Neural progenitor cell (in vitro differentiated cells): ENCODE results near the gene IGSF22. TPM values are rescaled to one million over a fixed set of nuclear protein-coding genes. Genes with fewer than 3 reads are reported as not detected.

ENCODE experiments used
- DNase-seq: peaks from one replicate; pipeline ENCODE4 v3.0.0-alpha.2; 2016; ENCODE audit warnings: low spot score
- H2AFZ ChIP-seq: fragments of 200-600 bp; sonication (generic); replicated peaks from 2 replicates; pipeline ENCODE4 v1.6.1; 2016; ENCODE audit warnings: antibody characterized with exemption
- H3F3A ChIP-seq: fragments of 200-600 bp; sonication (generic); 2 replicates; pipeline ENCODE4 v1.6.1; 2016; ENCODE audit warnings: antibody characterized with exemption, low read depth
- H3K27ac ChIP-seq: fragments of 200-600 bp; sonication (generic); 2 replicates; pipeline ENCODE4 v1.5.1; 2016; ENCODE audit warnings: mild to moderate bottlenecking
- H3K27me3 ChIP-seq: fragments of 200-600 bp; sonication (generic); 2 replicates; pipeline ENCODE4 v1.6.1; 2016; ENCODE audit warnings: mild to moderate bottlenecking, moderate library complexity
- H3K36me3 ChIP-seq: fragments of 200-600 bp; sonication (generic); 2 replicates; pipeline ENCODE4 v1.5.1; 2016
- H3K4me1 ChIP-seq: fragments of 200-600 bp; sonication (generic); 2 replicates; pipeline ENCODE4 v1.6.1; 2016; ENCODE audit warnings: mixed run types
- H3K4me2 ChIP-seq: fragments of 200-600 bp; sonication (generic); 2 replicates; pipeline ENCODE4 v1.6.1; 2016
- H3K4me3 ChIP-seq: fragments of 200-600 bp; sonication (generic); 2 replicates; pipeline ENCODE4 v1.5.1; 2016
- H3K79me2 ChIP-seq: fragments of 200-600 bp; sonication (generic); 2 replicates; pipeline ENCODE4 v1.6.1; 2016; ENCODE audit warnings: low read depth
- H3K9ac ChIP-seq: fragments of 200-600 bp; sonication (generic); 2 replicates; pipeline ENCODE4 v1.6.1; 2016
- H3K9me3 ChIP-seq: fragments of 200-600 bp; sonication (generic); 2 replicates; pipeline ENCODE4 v1.5.1; 2016; ENCODE audit warnings: low read depth
- H4K20me1 ChIP-seq: fragments of 200-600 bp; sonication (generic); 2 replicates; pipeline ENCODE4 v1.6.1; 2016; ENCODE audit warnings: low read depth
- H3K27ac Mint-ChIP-seq: 3 replicates; pipeline ENCODE4 v1.8.0; 2021; ENCODE audit warnings: mixed read lengths
- H3K27me3 Mint-ChIP-seq: 2 replicates; pipeline ENCODE4 v1.8.0; 2022; ENCODE audit warnings: low read depth, mild to moderate bottlenecking, inconsistent platforms, moderate library complexity, mixed read lengths; ENCODE audit not compliant: insufficient read depth
- H3K36me3 Mint-ChIP-seq: 3 replicates; pipeline ENCODE4 v1.8.0; 2021; ENCODE audit warnings: mixed read lengths
- H3K4me1 Mint-ChIP-seq: 3 replicates; pipeline ENCODE4 v1.8.0; 2021; ENCODE audit warnings: mixed read lengths
- H3K4me3 Mint-ChIP-seq: 3 replicates; pipeline ENCODE4 v1.8.0; 2021; ENCODE audit warnings: mild to moderate bottlenecking, moderate library complexity, mixed read lengths
- H3K9me3 Mint-ChIP-seq: 3 replicates; pipeline ENCODE4 v1.8.0; 2020; ENCODE audit warnings: mixed read lengths
- EZH2 ChIP-seq: fragments of 200-600 bp; sonication (generic); IDR thresholded peaks from 2 replicates; pipeline ENCODE4 v1.6.1; 2017; ENCODE audit warnings: antibody characterized with exemption, mild to moderate bottlenecking, moderate library complexity
- EZH2phosphoT487 ChIP-seq: fragments of 200-600 bp; sonication (generic); IDR thresholded peaks from 2 replicates; pipeline ENCODE4 v1.6.1; 2017; ENCODE audit warnings: antibody characterized with exemption
- total RNA-seq: library from RNA; depleted of rRNA; stranded (reverse); fragments of >200 nt; gene quantifications from 2 replicates; pipeline ENCODE4 v1.2.3, GENCODE V29; 2015; ENCODE audit warnings: low replicate concordance
- TF ChIP-seq, protein P1 (sequence below): fragments of 200-600 bp; sonication (generic); IDR thresholded peaks from 2 replicates; pipeline ENCODE4 v1.5.1; 2017; ENCODE audit warnings: antibody characterized with exemption, mild to moderate bottlenecking

IGSF22 gene
- total RNA-seq, 1 donor from 2014 or later = 0.41 TPM

DNA sequence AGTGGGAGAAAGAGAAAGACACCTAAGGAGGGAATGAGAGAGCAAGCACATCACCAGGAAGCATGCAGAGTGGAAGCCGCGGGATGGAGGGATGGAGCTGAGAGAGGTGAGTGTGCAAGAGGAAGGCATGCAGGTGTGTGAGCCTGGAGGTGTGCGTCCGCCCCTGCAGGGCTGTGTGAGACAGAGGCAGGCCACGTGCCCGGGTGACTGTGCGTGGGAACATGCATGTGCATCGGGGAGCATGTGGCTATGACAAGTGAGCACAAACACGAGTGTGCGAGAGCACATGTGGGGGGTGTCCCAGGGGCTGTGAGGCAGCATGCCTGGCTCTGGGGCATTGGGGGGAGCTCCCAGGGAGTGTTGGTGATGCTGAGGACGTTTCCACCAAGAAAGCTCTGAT is 35.8 kb upstream of the IGSF22 start:
- peaks cover 3% of the 10 kb centered on the region for H3K4me1 Mint-ChIP-seq
- no peak overlapping the region for H3K9ac ChIP-seq
- H3K4me3 Mint-ChIP-seq = no peak overlapping the region
- no peaks in the 10 kb centered on the region for H3K79me2 ChIP-seq
- H3K4me2 ChIP-seq = no peak overlapping the region
- no peaks in the 10 kb centered on the region for H3K9me3 ChIP-seq
- H3F3A ChIP-seq = no peaks in the 10 kb centered on the region
- no peak for TF ChIP-seq EZH2
- TF ChIP-seq, protein P1, sequence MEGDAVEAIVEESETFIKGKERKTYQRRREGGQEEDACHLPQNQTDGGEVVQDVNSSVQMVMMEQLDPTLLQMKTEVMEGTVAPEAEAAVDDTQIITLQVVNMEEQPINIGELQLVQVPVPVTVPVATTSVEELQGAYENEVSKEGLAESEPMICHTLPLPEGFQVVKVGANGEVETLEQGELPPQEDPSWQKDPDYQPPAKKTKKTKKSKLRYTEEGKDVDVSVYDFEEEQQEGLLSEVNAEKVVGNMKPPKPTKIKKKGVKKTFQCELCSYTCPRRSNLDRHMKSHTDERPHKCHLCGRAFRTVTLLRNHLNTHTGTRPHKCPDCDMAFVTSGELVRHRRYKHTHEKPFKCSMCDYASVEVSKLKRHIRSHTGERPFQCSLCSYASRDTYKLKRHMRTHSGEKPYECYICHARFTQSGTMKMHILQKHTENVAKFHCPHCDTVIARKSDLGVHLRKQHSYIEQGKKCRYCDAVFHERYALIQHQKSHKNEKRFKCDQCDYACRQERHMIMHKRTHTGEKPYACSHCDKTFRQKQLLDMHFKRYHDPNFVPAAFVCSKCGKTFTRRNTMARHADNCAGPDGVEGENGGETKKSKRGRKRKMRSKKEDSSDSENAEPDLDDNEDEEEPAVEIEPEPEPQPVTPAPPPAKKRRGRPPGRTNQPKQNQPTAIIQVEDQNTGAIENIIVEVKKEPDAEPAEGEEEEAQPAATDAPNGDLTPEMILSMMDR = no peak
- TF ChIP-seq EZH2phosphoT487 = no peak
- H3K27me3 ChIP-seq = no peaks in the 10 kb centered on the region
- H3K4me1 ChIP-seq = no peaks in the 10 kb centered on the region
- H3K27ac ChIP-seq = no peak overlapping the region
- H2AFZ ChIP-seq = no peak overlapping the region
- H3K9me3 Mint-ChIP-seq = no peaks in the 10 kb centered on the region
- no peak overlapping the region for H3K27ac Mint-ChIP-seq
- H3K36me3 Mint-ChIP-seq = no peaks in the 10 kb centered on the region
- DNase-seq = no peak
- no peaks in the 10 kb centered on the region for H4K20me1 ChIP-seq
- H3K4me3 ChIP-seq = no peak overlapping the region
- H3K27me3 Mint-ChIP-seq = peaks cover 10% of the 10 kb centered on the region
- no peaks in the 10 kb centered on the region for H3K36me3 ChIP-seq

DNA sequence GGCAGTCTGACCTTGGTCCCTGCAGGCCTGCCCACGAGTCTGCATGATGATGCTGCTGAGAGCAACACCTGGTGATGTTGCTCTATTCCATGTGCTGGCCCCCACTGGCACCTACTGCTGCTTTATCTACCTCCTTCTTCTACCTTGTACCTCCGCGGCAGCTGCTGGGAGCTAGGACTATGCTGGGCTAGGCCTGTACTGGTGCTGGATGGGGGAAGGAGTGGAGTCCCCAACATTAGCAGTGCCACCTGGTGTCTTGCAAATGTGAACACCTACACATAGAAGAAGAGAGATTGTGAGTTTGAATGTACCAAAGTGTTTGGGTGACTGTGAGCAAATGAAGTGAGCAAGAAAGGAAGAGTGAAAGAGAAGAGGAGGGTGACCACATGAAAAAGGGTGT is 35.2 kb upstream of the IGSF22 start:
- no peak overlapping the region for H3K27ac Mint-ChIP-seq
- no peaks in the 10 kb centered on the region for H3F3A ChIP-seq
- H3K9me3 ChIP-seq = no peaks in the 10 kb centered on the region
- no peak overlapping the region for H2AFZ ChIP-seq
- no peaks in the 10 kb centered on the region for H3K36me3 Mint-ChIP-seq
- no peaks in the 10 kb centered on the region for H3K9me3 Mint-ChIP-seq
- H4K20me1 ChIP-seq = no peaks in the 10 kb centered on the region
- H3K27me3 Mint-ChIP-seq = peaks cover 10% of the 10 kb centered on the region
- H3K4me1 ChIP-seq = no peaks in the 10 kb centered on the region
- H3K9ac ChIP-seq = no peak overlapping the region
- H3K79me2 ChIP-seq = no peaks in the 10 kb centered on the region
- no peak overlapping the region for H3K27ac ChIP-seq
- H3K36me3 ChIP-seq = no peaks in the 10 kb centered on the region
- H3K27me3 ChIP-seq = no peaks in the 10 kb centered on the region
- H3K4me3 ChIP-seq = no peak overlapping the region
- peaks cover 3% of the 10 kb centered on the region for H3K4me1 Mint-ChIP-seq
- H3K4me3 Mint-ChIP-seq = no peak overlapping the region
- TF ChIP-seq EZH2phosphoT487 (no peak), EZH2 (no peak)
- TF ChIP-seq, protein P1 = no peak
- no peak for DNase-seq
- no peak overlapping the region for H3K4me2 ChIP-seq

DNA sequence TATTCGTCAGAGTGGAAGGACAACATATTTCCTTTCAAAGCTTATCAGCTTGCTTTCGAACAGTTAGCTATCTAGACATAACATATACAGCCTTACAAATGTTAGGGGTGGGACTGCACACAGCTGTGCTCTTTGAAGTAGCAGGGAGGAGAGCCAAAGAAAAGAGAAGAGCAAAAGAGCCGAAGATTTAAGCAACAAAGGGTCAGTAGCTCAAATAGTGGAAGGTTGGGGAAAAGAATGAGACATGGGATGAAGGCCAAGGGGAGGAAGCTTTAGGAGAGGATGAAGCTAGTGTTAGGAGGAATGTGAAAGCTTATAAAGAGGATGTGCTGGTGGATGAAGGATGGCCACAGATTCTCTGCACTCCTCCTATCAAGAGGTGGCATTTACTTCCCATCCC is 31.8 kb upstream of the IGSF22 start:
- Histone ChIP-seq H2AFZ (no peak overlapping the region), H3K9me3 (no peaks in the 10 kb centered on the region), H4K20me1 (no peaks in the 10 kb centered on the region), H3K36me3 (no peaks in the 10 kb centered on the region), H3K27me3 (no peaks in the 10 kb centered on the region), H3K79me2 (no peaks in the 10 kb centered on the region), H3K4me3 (no peak overlapping the region), H3K4me2 (no peak overlapping the region), H3K27ac (no peak overlapping the region), H3K4me1 (peaks cover 3% of the 10 kb centered on the region), H3F3A (no peaks in the 10 kb centered on the region), H3K9ac (no peak overlapping the region)
- Mint-ChIP-seq H3K27me3 (peaks cover 3% of the 10 kb centered on the region), H3K36me3 (no peaks in the 10 kb centered on the region), H3K27ac (no peak overlapping the region), H3K4me1 (peaks cover 6% of the 10 kb centered on the region), H3K4me3 (no peak overlapping the region), H3K9me3 (no peaks in the 10 kb centered on the region)
- no peak for TF ChIP-seq EZH2
- TF ChIP-seq, protein P1 = no peak
- TF ChIP-seq EZH2phosphoT487 = no peak
- DNase-seq = no peak

DNA sequence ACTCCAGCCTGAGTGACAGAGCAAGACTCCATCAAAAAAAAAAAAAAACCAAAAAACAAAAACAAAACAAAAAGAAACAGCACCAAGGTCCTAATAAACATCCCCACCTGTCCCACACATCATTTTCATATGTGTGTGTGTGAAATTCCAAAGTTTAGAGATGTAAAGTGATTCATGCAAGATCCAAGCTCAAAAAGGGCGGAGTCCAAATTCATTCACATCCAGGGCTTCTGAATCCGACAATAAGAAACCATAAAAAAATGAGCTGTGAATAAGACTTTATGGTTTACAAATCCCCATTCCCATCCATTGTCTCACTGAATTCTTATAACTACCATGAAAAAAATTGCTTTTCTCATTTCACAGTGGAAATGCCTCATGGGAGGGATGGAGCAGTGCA is 30.9 kb upstream of the IGSF22 start:
- Mint-ChIP-seq H3K4me3 (no peak overlapping the region), H3K9me3 (no peaks in the 10 kb centered on the region), H3K4me1 (peaks cover 16% of the 10 kb centered on the region), H3K27ac (no peak overlapping the region), H3K36me3 (no peaks in the 10 kb centered on the region), H3K27me3 (peaks cover 2% of the 10 kb centered on the region)
- peaks cover 3% of the 10 kb centered on the region for H3F3A ChIP-seq
- TF ChIP-seq EZH2phosphoT487 = no peak
- TF ChIP-seq EZH2 = no peak
- TF ChIP-seq, protein P1 = no peak
- H3K79me2 ChIP-seq = no peaks in the 10 kb centered on the region
- H3K4me3 ChIP-seq = no peak overlapping the region
- no peak for DNase-seq
- H3K4me2 ChIP-seq = no peak overlapping the region
- H3K9me3 ChIP-seq = no peaks in the 10 kb centered on the region
- no peaks in the 10 kb centered on the region for H3K27me3 ChIP-seq
- H3K4me1 ChIP-seq = peaks cover 11% of the 10 kb centered on the region
- H4K20me1 ChIP-seq = no peaks in the 10 kb centered on the region
- H3K27ac ChIP-seq = no peak overlapping the region
- H2AFZ ChIP-seq = no peak overlapping the region
- H3K36me3 ChIP-seq = no peaks in the 10 kb centered on the region
- H3K9ac ChIP-seq = no peak overlapping the region
